ENCODE measurements around the gene EFCAB8. TPM values are rescaled to one million over a fixed set of nuclear protein-coding genes. Genes with fewer than 3 reads are reported as not detected.

EFCAB8 gene
- total and polyA plus RNA-seq, 4 donors: 0.25 TPM; not detected in 3

DNA sequence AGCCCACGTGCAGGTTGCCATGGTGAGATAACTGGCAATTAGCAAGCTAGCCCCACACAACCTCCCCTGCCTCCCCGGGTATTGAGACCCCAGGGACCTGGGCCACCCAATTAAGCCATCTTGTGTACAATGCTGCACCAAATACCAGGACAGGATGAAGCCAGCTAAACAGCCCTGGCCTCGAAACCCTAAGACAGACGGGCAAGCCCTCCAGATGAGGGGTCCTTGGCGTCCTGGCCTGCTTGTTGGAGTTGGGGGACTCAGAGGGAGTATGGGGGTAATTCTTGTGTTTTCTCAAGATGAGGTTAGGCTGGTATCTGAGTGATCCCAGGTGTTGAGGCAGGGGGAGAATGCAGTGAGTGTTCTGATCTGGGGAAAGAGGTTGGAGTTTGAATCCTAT is 47.8 kb upstream of the EFCAB8 start:
- Histone ChIP-seq H3K4me1 (ENCODE audit: control insufficient read depth in 4 of 4, insufficient read depth in 4 of 4, low read length in 3 of 4) (no peaks in the 10 kb centered on the region), H3K4me3 (ENCODE audit: low read depth in 1 of 3, low read length in 3 of 3) (no peak overlapping the region), H3K27me3 (ENCODE audit: control insufficient read depth in 4 of 4, insufficient read depth in 4 of 4, low read length in 3 of 4) (no peaks in the 10 kb centered on the region), H3K27ac (ENCODE audit: low read depth in 1 of 2, low read length in 2 of 2) (no peak overlapping the region), H3K36me3 (ENCODE audit: control insufficient read depth in 4 of 4, insufficient read depth in 3 of 4, low read depth in 1 of 4, low read length in 3 of 4) (peaks cover 0 to 3% (median 1%) of the 10 kb centered on the region in 4 donors), H3K9ac (ENCODE audit: low read depth in 1 of 2, low read length in 2 of 2) (no peak overlapping the region), H3K9me3 (ENCODE audit: control insufficient read depth in 4 of 4, low read length in 3 of 4) (no peaks in the 10 kb centered on the region)
- DNase-seq (ENCODE audit: low spot score): no peak
- TF ChIP-seq GABPA (IDR thresholded peaks at IDR 0.05 in 1 of 2, conservative IDR thresholded peaks at IDR 0.05 in 1 of 2) (no peak), NR2F2 (IDR thresholded peaks at IDR 0.05) (no peak), YY1 (IDR thresholded peaks at IDR 0.05) (no peak), CTCF (IDR thresholded peaks at IDR 0.05; ENCODE audit: low read depth, low read length, missing input control) (no peak), FOXA2 (IDR thresholded peaks at IDR 0.05) (no peak), HNF4A (conservative IDR thresholded peaks at IDR 0.05) (no peak), RXRA (IDR thresholded peaks at IDR 0.05) (no peak)
- TF ChIP-seq, protein P1, sequence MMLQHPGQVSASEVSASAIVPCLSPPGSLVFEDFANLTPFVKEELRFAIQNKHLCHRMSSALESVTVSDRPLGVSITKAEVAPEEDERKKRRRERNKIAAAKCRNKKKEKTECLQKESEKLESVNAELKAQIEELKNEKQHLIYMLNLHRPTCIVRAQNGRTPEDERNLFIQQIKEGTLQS (IDR thresholded peaks at IDR 0.05): no peak
- WGBS: 91% methylated on average over 5 of the region's 5 CpGs

DNA sequence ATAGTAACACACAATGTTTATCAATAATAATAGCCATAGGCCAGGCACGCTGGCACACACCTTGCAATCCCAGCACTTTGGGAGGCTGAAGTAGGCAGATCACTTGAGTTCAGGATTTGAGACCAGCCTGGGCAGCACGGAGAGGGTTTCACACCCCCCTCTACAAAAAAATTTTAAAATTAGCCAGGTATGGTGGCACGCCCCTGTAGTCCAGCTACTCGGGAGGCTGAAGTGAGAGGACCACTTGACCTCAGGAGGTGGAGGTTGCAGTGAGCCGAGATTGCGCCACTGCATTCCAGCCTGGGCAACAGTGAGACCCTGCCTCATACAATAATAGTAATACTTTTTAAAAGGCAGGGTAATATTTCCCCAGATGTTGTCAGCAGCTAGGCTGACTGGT is 46.8 kb upstream of the EFCAB8 start:
- Histone ChIP-seq H3K4me3 (ENCODE audit: low read depth in 1 of 3, low read length in 3 of 3) (no peak overlapping the region), H3K9me3 (ENCODE audit: control insufficient read depth in 4 of 4, low read length in 3 of 4) (no peaks in the 10 kb centered on the region), H3K9ac (ENCODE audit: low read depth in 1 of 2, low read length in 2 of 2) (no peak overlapping the region), H3K36me3 (ENCODE audit: control insufficient read depth in 4 of 4, insufficient read depth in 3 of 4, low read depth in 1 of 4, low read length in 3 of 4) (peaks cover 0 to 3% (median 1%) of the 10 kb centered on the region in 4 donors), H3K27ac (ENCODE audit: low read depth in 1 of 2, low read length in 2 of 2) (no peak overlapping the region), H3K4me1 (ENCODE audit: control insufficient read depth in 4 of 4, insufficient read depth in 4 of 4, low read length in 3 of 4) (no peaks in the 10 kb centered on the region), H3K27me3 (ENCODE audit: control insufficient read depth in 4 of 4, insufficient read depth in 4 of 4, low read length in 3 of 4) (no peaks in the 10 kb centered on the region)
- TF ChIP-seq JUND (IDR thresholded peaks at IDR 0.05): no peak
- TF ChIP-seq NR2F2 (IDR thresholded peaks at IDR 0.05): no peak
- TF ChIP-seq, protein P1 (IDR thresholded peaks at IDR 0.05): no peak
- WGBS: 90% methylated on average over 6 of the region's 6 CpGs
- no peak for DNase-seq (ENCODE audit: low spot score)

DNA sequence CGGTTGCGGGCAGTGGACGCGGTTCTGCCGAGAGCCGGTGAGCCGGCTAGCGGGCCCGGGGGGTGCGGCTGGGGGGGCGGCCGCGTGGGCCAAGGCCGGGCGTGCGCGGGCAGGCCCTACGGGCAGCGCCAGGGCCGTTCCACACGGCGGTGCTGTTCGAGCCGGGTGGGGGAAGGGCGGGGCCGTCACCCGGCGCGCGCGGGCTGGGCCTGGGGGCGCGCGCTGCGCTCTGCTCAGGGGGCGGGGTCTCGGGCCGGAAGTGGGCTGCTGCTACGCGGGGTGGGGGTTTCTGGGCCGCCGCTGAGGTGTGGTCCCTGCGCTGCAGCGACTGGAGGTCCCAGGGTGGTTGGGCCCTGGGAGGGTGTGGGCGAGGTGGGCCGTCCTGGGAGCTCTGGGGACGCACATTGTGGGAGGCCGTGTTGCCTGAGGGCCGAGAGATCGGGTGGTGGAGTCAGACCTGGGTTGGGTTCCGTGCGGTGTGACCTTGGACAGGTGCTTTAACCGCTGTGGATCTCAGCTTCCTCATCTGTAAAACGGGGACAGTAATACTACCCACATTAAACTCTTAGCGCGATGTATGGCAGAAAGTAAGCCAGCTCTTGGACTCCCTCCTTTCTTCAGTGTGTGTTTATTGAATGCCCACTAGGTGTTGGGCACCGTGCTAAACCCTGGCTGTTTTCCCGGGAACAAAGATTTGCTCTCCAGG is 38.6 kb upstream of the EFCAB8 start:
- Histone ChIP-seq H3K27ac (ENCODE audit: low read depth in 1 of 2, low read length in 2 of 2) (peak overlapping the region; percentile 95), H3K27me3 (ENCODE audit: control insufficient read depth in 4 of 4, insufficient read depth in 4 of 4, low read length in 3 of 4) (no peaks in the 10 kb centered on the region), H3K4me1 (ENCODE audit: control insufficient read depth in 4 of 4, insufficient read depth in 4 of 4, low read length in 3 of 4) (peaks cover 4 to 14% (median 12%) of the 10 kb centered on the region in 4 donors), H3K9ac (ENCODE audit: low read depth in 1 of 2, low read length in 2 of 2) (peak overlapping the region; percentile 57 to 78), H3K4me3 (ENCODE audit: low read depth in 1 of 3, low read length in 3 of 3) (peak overlapping the region; percentile 83 to 96 (median 93)), H3K36me3 (ENCODE audit: control insufficient read depth in 4 of 4, insufficient read depth in 3 of 4, low read depth in 1 of 4, low read length in 3 of 4) (no peaks in the 10 kb centered on the region), H3K9me3 (ENCODE audit: control insufficient read depth in 4 of 4, low read length in 3 of 4) (no peaks in the 10 kb centered on the region)
- DNase-seq (ENCODE audit: low spot score): no peak
- under 1% methylated on average over 58 of the region's 58 CpGs for WGBS
- TF ChIP-seq TAF1 (conservative IDR thresholded peaks at IDR 0.05): no peak
- TF ChIP-seq REST (IDR thresholded peaks at IDR 0.05): no peak
- TF ChIP-seq RXRA (IDR thresholded peaks at IDR 0.05): no peak
- no peak for TF ChIP-seq ZBTB33 (IDR thresholded peaks at IDR 0.05)
- no peak for TF ChIP-seq HNF4G (IDR thresholded peaks at IDR 0.05)
- no peak for TF ChIP-seq NR2F2 (IDR thresholded peaks at IDR 0.05)
- no peak for TF ChIP-seq JUND (IDR thresholded peaks at IDR 0.05)
- TF ChIP-seq, protein P1 (IDR thresholded peaks at IDR 0.05): no peak
- TF ChIP-seq FOXA1 (IDR thresholded peaks at IDR 0.05): no peak
- TF ChIP-seq HNF4A (conservative IDR thresholded peaks at IDR 0.05): no peak
- no peak for TF ChIP-seq YY1 (IDR thresholded peaks at IDR 0.05)

Data from liver (tissue), 9 donors.